DMS79 treated with DMSO at 0.1 percent for 48 hours (cell line): ENCODE results near the gene DPP7.
"Not testable (repeated sequence)": the region's sequence is repeated elsewhere in the genome, so short reads cannot be mapped to it uniquely, and the experiment has no call there.

ENCODE experiments used
- DNase-seq: peaks from one replicate; lab custom pipeline; 2025; lab: John Stamatoyannopoulos, UW

DPP7 gene

DNA sequence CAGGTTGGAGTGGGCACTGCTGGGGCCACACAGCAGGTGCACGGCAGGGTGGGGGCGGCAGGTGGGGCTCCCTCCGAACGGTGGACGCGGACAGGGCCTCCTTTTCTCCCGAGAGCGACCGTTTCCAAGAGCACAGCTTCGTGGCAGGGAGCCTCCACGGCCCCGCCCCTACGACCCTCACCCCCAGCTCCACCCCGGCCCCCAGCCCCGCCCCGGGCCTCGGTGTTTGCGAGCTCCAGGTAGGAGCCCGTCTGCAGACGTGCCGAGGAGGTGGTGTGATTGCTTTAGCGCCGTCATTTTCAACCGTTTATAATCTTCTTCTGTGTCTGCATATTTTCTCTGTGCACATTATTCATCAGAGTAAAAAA is 33.2 kb upstream of the DPP7 start:
- DNase-seq, result peak; percentile 45

DNA sequence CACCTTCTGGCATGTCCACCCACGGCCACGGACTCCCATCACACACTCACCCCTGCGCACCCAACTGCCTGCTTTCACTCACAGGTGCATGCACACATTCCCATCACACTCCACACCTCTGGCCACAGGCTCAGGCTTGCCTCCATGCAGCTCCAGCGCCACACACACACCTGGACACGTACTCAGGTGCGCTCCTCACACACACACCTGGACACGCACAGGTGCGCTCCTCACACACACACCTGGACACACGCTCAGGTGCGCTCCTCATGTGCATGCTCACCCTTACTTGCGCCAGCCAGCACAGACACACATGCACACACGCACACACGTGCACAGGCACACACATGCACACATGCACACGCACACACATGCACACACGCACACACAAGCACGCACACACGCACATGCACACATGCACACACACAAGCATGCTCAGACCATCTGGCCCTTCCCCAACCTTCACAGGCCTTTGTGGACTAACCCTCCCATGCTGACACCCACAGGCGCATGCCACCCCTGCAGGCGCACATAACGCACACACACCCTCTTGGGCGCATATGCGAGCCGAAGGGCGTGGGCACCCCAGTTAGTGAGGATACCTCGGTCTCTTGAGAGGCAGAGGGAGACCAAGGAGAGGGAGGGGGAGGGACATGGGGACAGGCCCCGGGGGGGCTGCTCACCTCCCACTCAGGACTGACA is 32.7 kb upstream of the DPP7 start:
- DNase-seq, result no peak

DNA sequence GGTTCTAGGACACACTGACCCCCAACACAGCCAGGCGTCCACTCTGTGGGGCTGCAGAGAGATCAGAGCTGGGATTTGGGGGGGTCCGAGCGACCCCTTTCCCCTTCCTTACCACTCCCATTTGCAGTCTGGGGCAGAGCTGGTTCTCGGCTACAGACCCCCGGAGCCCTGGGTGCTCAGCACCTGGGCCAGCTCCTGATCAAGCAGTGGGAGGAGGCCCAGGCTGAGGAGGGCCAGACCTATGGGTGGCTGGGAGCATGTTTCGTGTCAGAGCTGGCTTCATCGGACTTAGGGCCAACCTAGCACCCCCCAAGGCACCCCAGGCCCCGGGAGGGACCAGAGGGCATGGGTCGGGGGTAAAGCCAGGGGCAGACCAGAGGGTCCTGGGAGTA is 32.0 kb upstream of the DPP7 start:
- no peak for DNase-seq

DNA sequence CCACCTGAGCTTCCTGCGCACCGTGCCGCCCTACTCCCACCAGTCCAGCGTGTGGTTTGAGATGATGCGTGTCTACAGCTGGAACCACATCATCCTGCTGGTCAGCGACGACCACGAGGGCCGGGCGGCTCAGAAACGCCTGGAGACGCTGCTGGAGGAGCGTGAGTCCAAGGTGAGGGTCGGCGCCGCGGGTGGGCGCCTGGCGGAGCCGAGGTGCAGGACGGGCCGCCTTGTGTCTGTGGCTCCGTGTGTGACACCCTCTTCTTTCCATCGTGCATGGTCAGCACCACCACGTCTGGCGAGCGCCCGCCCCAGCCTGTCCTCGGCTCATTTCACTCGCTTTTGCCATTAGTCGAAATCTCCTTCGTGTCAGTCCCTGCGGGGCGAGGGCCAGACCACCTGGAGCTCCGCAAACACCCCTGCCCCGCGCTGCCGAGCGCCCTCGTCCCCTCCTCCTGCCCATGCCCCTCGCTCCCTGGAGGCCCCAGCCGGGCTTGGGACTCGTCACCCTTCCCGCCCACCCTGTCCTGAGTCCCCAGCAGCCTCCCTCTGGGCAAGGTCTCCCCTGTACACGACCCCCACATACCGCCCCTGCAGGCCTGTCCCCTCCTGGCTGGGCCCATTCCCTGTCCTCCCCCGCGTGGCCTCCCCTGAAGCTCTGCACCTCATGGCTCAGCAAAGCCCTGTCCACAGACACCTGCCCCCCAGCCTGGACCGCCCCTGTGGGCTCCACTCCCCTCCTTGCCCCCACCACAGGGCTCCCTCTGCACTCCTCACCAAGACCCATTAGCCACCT is 31.4 kb upstream of the DPP7 start:
- no peak for DNase-seq

DNA sequence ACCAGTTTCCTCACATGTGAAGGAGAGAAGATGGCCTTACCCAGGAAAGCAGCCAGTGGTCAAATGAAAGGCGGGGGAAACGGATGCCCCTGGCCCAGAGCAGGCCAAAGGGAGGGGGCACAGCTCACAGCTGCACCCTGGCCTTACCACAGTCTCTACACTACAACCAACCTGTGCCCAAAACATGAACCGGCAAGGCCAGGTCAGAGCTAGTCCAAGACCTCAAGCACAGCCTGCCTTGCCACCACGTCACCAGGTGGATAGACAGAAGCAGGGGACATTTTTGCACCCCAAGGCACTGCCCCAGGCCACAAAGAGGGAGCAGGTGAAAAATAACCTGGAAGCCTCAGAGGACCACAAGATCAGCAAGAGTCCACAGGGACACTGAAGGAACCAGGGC is 28.9 kb upstream of the DPP7 start:
- no peak for DNase-seq

- DNase-seq, result no peak
These were observed 27.7 kb upstream of the DPP7 start for GRCh38 chr9:137141976-137142936.

DNA sequence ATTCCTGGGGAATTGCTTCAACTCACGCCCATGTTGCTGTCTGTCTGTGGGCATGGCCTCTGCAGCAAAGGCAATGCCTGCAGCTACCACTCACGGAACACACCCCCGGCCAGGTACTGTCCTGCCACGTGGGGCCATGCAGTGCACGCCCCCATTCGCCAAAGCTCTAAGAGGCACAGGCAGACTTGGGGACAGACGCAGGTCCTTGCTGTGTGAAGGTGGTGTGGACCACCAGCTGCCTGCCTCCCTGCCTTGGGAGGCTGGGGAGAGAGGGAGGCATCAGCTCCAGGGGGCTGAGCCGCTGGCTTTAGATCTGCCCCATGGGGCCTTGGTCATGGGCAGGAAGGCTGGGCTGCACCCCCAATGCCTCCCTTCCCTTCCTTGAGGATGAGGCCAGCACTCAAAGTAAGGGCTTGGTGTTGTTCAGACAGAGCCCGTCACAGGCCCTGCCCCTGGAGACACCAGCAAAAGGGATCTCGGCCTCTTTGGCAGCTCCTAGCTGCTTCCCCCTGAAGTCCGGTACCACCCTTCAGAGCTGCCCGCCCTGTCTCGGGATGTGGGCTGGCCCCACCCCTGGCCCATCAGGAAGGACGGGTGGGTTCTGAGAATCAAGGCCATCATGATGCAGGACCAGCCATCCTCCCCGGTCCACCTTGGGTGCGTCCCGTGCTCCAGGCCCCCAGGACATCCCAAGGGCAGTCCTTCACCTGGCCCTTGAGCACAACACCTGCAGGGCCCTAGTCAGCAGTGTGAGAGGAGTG is 26.7 kb upstream of the DPP7 start:
- no peak for DNase-seq

GRCh38 chr9:137140151-137141012 is 25.8 kb upstream of the DPP7 start:
- no peak for DNase-seq

DNA sequence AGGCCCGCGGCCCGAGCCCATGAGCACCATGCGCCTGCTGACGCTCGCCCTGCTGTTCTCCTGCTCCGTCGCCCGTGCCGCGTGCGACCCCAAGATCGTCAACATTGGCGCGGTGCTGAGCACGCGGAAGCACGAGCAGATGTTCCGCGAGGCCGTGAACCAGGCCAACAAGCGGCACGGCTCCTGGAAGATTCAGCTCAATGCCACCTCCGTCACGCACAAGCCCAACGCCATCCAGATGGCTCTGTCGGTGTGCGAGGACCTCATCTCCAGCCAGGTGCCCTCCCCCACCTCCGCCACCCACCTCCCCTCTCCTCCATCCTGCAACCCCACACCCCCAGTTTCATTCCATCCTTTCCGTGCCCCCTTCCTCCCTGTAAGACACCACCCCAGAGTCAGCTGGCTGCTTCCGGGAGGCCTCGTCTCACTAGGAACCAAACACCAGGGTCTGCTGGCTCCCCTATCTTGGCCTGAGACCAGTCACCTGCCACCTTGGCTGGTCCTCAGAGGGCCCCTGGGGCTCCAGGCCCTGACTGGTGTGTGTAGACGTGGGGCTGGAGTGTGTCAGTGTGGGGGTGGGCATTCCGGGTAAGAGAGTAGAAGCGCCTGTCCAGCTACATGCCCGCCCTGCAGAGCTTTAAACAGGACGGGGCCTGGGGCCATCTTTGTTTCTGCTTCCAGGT is 25.1 kb upstream of the DPP7 start:
- no peak for DNase-seq

- no peak for DNase-seq
These were observed 24.4 kb upstream of the DPP7 start, which contains the start of gene GRIN1 for GRCh38 chr9:137138722-137139467. Gene GRIN1, plus strand, starts transcription at chr9:137139154. Its CDS starts 333 bp downstream, at chr9:137139487.

- peak; percentile 30 for DNase-seq
These were observed 23.7 kb upstream of the DPP7 start for GRCh38 chr9:137138058-137138721.

GRCh38 chr9:137136881-137137607 is 22.5 kb upstream of the DPP7 start:
- no peak for DNase-seq

GRCh38 chr9:137136261-137136880 is 21.8 kb upstream of the DPP7 start:
- peak; percentile 15 for DNase-seq

- not testable (repeated sequence) for DNase-seq
These were observed 20.6 kb upstream of the DPP7 start for GRCh38 chr9:137135154-137135553.

- no peak for DNase-seq
These were observed 19.7 kb upstream of the DPP7 start for GRCh38 chr9:137134191-137134590.

DNA sequence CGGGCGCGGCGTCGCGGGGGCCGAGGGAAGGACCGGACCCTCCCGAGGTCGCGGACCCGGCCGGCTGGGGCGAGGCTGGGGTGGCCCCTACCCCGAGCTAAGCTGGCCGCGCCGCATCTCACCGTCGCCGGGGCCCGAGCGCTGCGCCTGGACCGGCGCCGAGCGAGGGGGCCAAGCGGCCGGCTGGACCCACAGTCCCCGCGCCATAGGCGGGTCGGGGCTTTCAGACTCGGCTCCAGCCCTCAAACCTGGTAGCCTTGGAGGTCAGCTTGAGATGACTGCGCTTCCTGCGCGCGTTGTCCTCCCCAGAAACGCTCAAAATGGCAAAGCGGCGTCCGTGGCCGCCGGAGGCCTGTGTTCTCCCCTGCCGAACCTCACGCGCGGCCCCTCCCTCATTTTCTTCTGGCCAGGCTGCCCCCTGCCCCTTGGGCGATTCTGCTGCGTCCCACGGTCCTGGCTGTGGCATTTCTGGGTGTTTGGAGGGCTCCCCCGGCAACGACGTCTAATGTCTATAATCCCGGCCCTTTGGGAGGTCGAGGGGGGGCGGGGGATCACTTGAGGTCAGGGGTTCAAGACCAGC is 15.7 kb upstream of the DPP7 start:
- DNase-seq, result no peak
